Measurements from ENCODE around the gene GHR.

Gene GHR

GRCh38 chr5:42604171-42604711, 181.0 kb downstream of the GHR start:
- no peak for DNase-seq (ENCODE audit: low read depth)

- DNase-seq (ENCODE audit: low read depth) = no peak
Observed at GRCh38 chr5:42605490-42605889, 182.3 kb downstream of the GHR start.

GRCh38 chr5:42606464-42606869, 183.2 kb downstream of the GHR start:
- no peak for DNase-seq (ENCODE audit: low read depth)

- DNase-seq (ENCODE audit: low read depth) = no peak
Observed at GRCh38 chr5:42611437-42611836, 188.2 kb downstream of the GHR start.

GRCh38 chr5:42612750-42613366, 189.6 kb downstream of the GHR start:
- DNase-seq (ENCODE audit: low read depth) = no peak

GRCh38 chr5:42614509-42614908, 191.3 kb downstream of the GHR start:
- DNase-seq (ENCODE audit: low read depth) = no peak

- DNase-seq (ENCODE audit: low read depth) = no peak
Observed at GRCh38 chr5:42620579-42621216, 197.5 kb downstream of the GHR start.

GRCh38 chr5:42621242-42621641, 198.0 kb downstream of the GHR start:
- no peak for DNase-seq (ENCODE audit: low read depth)

- no peak for DNase-seq (ENCODE audit: low read depth)
Observed at GRCh38 chr5:42621662-42622061, 198.4 kb downstream of the GHR start.

GRCh38 chr5:42624912-42625311, 201.7 kb downstream of the GHR start:
- no peak for DNase-seq (ENCODE audit: low read depth)

GRCh38 chr5:42626462-42626861, 203.2 kb downstream of the GHR start:
- DNase-seq (ENCODE audit: low read depth) = no peak

GRCh38 chr5:42628821-42629220, 205.6 kb downstream of the GHR start:
- DNase-seq (ENCODE audit: low read depth) = no peak

- DNase-seq (ENCODE audit: low read depth) = no peak
Observed at GRCh38 chr5:42629284-42629683, 206.0 kb downstream of the GHR start.

- DNase-seq (ENCODE audit: low read depth) = no peak
Observed at GRCh38 chr5:42631241-42631640, 208.0 kb downstream of the GHR start.

- no peak for DNase-seq (ENCODE audit: low read depth)
Observed at GRCh38 chr5:42632354-42632900, 209.2 kb downstream of the GHR start.

GRCh38 chr5:42634575-42634974, 211.3 kb downstream of the GHR start:
- no peak for DNase-seq (ENCODE audit: low read depth)

GRCh38 chr5:42636425-42636824, 213.2 kb downstream of the GHR start:
- no peak for DNase-seq (ENCODE audit: low read depth)

- DNase-seq (ENCODE audit: low read depth) = no peak
Observed at GRCh38 chr5:42636946-42637345, 213.7 kb downstream of the GHR start.

- DNase-seq (ENCODE audit: low read depth) = no peak
Observed at GRCh38 chr5:42638972-42639371, 215.7 kb downstream of the GHR start.

- no peak for DNase-seq (ENCODE audit: low read depth)
Observed at GRCh38 chr5:42640835-42641234, 217.6 kb downstream of the GHR start.

GRCh38 chr5:42641336-42642005, 218.2 kb downstream of the GHR start:
- no peak for DNase-seq (ENCODE audit: low read depth)

GRCh38 chr5:42642006-42642405, 218.8 kb downstream of the GHR start:
- no peak for DNase-seq (ENCODE audit: low read depth)

- DNase-seq (ENCODE audit: low read depth) = no peak
Observed at GRCh38 chr5:42643360-42643759, 220.1 kb downstream of the GHR start.

All from stimulated activated CD8-positive, alpha-beta memory T cell treated with anti-CD3 and anti-CD28 coated beads, Interleukin-15, amount 100 ng/mL, for 24 hours (primary cell).